ENCODE data around the gene PPP4R4. TPM values are rescaled to one million over a fixed set of nuclear protein-coding genes. Genes with fewer than 3 reads are reported as not detected.

Gene PPP4R4
- total and polyA plus RNA-seq, 2 donors from 2014 or later: 0.47 TPM; not detected in 1

DNA sequence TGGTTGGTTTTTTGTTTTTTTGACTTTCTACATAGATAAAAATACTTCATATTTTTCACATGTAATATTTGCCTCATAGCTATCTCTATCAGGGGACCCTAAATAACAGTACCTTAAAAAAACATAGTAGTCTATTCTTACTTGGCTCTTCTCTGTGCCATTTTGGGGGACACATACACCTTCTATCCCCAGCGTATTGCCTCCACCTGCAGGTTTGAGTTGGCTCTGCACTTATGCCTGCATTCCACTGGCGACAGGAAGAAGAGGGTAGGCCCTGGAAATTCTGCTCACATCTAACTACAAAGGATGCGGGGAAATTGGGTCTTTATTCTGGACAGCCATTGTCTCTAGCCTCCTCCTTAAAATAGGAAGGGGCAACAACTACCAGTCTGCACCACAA lies 30.9 kb upstream of the PPP4R4 start:
- Histone ChIP-seq H3K4me1 (ENCODE audit: control insufficient read depth in 2 of 3, insufficient read depth in 2 of 3, low read depth in 1 of 3, low read length in 3 of 3) (no peaks in the 10 kb centered on the region), H3K36me3 (ENCODE audit: control insufficient read depth in 2 of 3, insufficient read depth in 3 of 3, low read length in 3 of 3) (no peaks in the 10 kb centered on the region), H3K9me3 (ENCODE audit: control insufficient read depth in 2 of 3, insufficient read depth in 1 of 3, low read length in 3 of 3) (no peaks in the 10 kb centered on the region), H3K4me3 (ENCODE audit: low read length in 3 of 3) (no peak overlapping the region), H3K27me3 (ENCODE audit: control insufficient read depth, insufficient read depth, low read length) (no peaks in the 10 kb centered on the region), H3K9ac (ENCODE audit: low read length in 3 of 3) (no peak overlapping the region), H3K27ac (ENCODE audit: low read depth in 2 of 2, low read length in 2 of 2) (no peak overlapping the region)
- intact Hi-C loops (cut with DNase I): no loop called here
- no peak for TF ChIP-seq CTCF (IDR thresholded peaks at IDR 0.05; ENCODE audit: borderline replicate concordance, extremely low read depth, insufficient read depth)
- no peak for DNase-seq
- no peak for FAIRE-seq

DNA sequence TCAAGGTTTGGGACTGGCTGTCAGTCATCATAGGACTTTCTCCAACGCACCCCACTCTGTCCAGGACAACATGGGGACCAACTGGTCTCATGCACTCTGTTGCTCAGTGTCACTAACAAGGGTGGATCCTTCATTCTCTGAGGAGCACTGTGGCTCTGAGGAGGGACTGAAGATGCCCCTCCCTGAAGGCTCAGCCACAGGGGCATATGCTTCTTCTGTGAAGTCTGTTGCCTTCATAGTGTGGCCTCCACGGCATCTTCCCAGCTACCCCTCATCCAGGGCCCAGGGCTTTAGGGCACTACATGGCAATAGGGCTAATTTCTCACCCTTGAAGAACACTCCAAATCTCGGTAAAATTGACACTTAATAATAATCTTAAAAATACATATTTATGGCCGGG lies 30.4 kb upstream of the PPP4R4 start:
- Histone ChIP-seq H3K4me3 (ENCODE audit: low read length in 3 of 3) (no peak overlapping the region), H3K36me3 (ENCODE audit: control insufficient read depth in 2 of 3, insufficient read depth in 3 of 3, low read length in 3 of 3) (no peaks in the 10 kb centered on the region), H3K27me3 (ENCODE audit: control insufficient read depth, insufficient read depth, low read length) (no peaks in the 10 kb centered on the region), H3K9me3 (ENCODE audit: control insufficient read depth in 2 of 3, insufficient read depth in 1 of 3, low read length in 3 of 3) (no peaks in the 10 kb centered on the region), H3K27ac (ENCODE audit: low read depth in 2 of 2, low read length in 2 of 2) (no peak overlapping the region), H3K9ac (ENCODE audit: low read length in 3 of 3) (no peak overlapping the region), H3K4me1 (ENCODE audit: control insufficient read depth in 2 of 3, insufficient read depth in 2 of 3, low read depth in 1 of 3, low read length in 3 of 3) (no peaks in the 10 kb centered on the region)
- intact Hi-C loops (cut with DNase I): no loop called here
- TF ChIP-seq CTCF (IDR thresholded peaks at IDR 0.05; ENCODE audit: borderline replicate concordance, extremely low read depth, insufficient read depth): no peak
- DNase-seq (no peak), FAIRE-seq (no peak)

- FAIRE-seq (no peak), DNase-seq (no peak)
- Histone ChIP-seq H3K27ac (ENCODE audit: low read depth in 2 of 2, low read length in 2 of 2) (no peak overlapping the region), H3K36me3 (ENCODE audit: control insufficient read depth in 2 of 3, insufficient read depth in 3 of 3, low read length in 3 of 3) (no peaks in the 10 kb centered on the region), H3K4me3 (ENCODE audit: low read length in 3 of 3) (no peak overlapping the region), H3K4me1 (ENCODE audit: control insufficient read depth in 2 of 3, insufficient read depth in 2 of 3, low read depth in 1 of 3, low read length in 3 of 3) (no peaks in the 10 kb centered on the region), H3K9me3 (ENCODE audit: control insufficient read depth in 2 of 3, insufficient read depth in 1 of 3, low read length in 3 of 3) (no peaks in the 10 kb centered on the region), H3K27me3 (ENCODE audit: control insufficient read depth, insufficient read depth, low read length) (no peaks in the 10 kb centered on the region), H3K9ac (ENCODE audit: low read length in 3 of 3) (no peak overlapping the region)
- intact Hi-C loops (cut with DNase I): no loop called here
- TF ChIP-seq CTCF (IDR thresholded peaks at IDR 0.05; ENCODE audit: borderline replicate concordance, extremely low read depth, insufficient read depth): no peak
Measured at GRCh38 chr14:94144765-94145164, 29.4 kb upstream of the PPP4R4 start.

DNA sequence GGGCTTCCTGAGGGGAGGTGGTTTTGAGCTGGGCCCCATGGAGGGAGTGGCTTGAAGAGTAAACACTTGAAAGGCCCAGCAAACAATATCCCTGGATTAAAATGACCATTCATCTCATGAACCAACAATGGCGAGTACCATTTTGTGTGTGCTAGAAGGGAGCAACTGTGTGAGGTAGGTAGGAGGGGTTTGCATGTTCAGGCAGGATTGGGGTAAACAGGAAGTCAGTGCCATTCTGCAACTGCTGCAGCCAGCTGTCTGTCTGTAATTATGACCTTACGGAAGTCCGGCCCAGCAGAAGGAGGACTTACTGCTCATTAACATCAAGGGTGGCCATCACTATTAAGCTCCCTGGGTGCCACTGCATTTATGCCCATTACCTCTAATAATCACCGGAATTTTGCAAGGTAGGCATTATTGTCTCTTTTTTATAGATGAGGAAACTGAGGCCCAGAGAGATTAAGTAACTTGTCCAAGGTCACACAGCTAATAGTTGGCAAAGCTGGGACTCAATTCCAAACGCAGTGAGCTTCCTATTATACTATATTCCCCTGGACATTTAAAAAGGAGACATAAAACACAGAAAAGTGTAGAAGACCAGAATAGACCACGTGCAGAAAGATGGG lies 28.1 kb upstream of the PPP4R4 start:
- no peak for TF ChIP-seq CTCF (IDR thresholded peaks at IDR 0.05; ENCODE audit: borderline replicate concordance, extremely low read depth, insufficient read depth)
- Histone ChIP-seq H3K27ac (ENCODE audit: low read depth in 2 of 2, low read length in 2 of 2) (no peak overlapping the region), H3K27me3 (ENCODE audit: control insufficient read depth, insufficient read depth, low read length) (no peaks in the 10 kb centered on the region), H3K4me1 (ENCODE audit: control insufficient read depth in 2 of 3, insufficient read depth in 2 of 3, low read depth in 1 of 3, low read length in 3 of 3) (no peaks in the 10 kb centered on the region), H3K9ac (ENCODE audit: low read length in 3 of 3) (no peak overlapping the region), H3K9me3 (ENCODE audit: control insufficient read depth in 2 of 3, insufficient read depth in 1 of 3, low read length in 3 of 3) (no peaks in the 10 kb centered on the region), H3K4me3 (ENCODE audit: low read length in 3 of 3) (no peak overlapping the region), H3K36me3 (ENCODE audit: control insufficient read depth in 2 of 3, insufficient read depth in 3 of 3, low read length in 3 of 3) (no peaks in the 10 kb centered on the region)
- intact Hi-C loops (cut with DNase I): no loop called here
- no peak for DNase-seq
- FAIRE-seq: no peak
